GDM1 (cell line): ENCODE measurements around the gene ZNRD2.

ENCODE experiments used
- DNase-seq: peaks from one replicate; lab custom pipeline; 2025; lab: John Stamatoyannopoulos, UW

ZNRD2 gene

GRCh38 chr11:65588199-65589054 lies 18.1 kb downstream of the ZNRD2 start:
- peak; percentile 65 for DNase-seq

- no peak for DNase-seq
Observed at GRCh38 chr11:65589444-65590239, 19.4 kb downstream of the ZNRD2 start.

GRCh38 chr11:65590240-65590738 lies 20.0 kb downstream of the ZNRD2 start:
- no peak for DNase-seq

GRCh38 chr11:65591939-65592857 lies 21.9 kb downstream of the ZNRD2 start:
- no peak for DNase-seq

GRCh38 chr11:65592858-65593517 lies 22.7 kb downstream of the ZNRD2 start:
- no peak for DNase-seq

- no peak for DNase-seq
Observed at GRCh38 chr11:65593518-65594414, 23.5 kb downstream of the ZNRD2 start.

GRCh38 chr11:65595131-65595530 lies 24.9 kb downstream of the ZNRD2 start:
- no peak for DNase-seq

GRCh38 chr11:65595543-65596281 lies 25.4 kb downstream of the ZNRD2 start, which contains the start of gene KCNK7:
KCNK7 (minus strand) TSS chr11:65595800; CDS start chr11:65595772, 28 bp downstream.
- DNase-seq, result no peak

GRCh38 chr11:65596520-65596919 lies 26.2 kb downstream of the ZNRD2 start:
- no peak for DNase-seq

GRCh38 chr11:65598258-65598699 lies 28.0 kb downstream of the ZNRD2 start:
- DNase-seq, result no peak

- no peak for DNase-seq
Observed at GRCh38 chr11:65599216-65599954, 29.1 kb downstream of the ZNRD2 start.

- DNase-seq, result no peak
Observed at GRCh38 chr11:65599955-65600246, 29.6 kb downstream of the ZNRD2 start.

- no peak for DNase-seq
Observed at GRCh38 chr11:65604258-65604657, 34.0 kb downstream of the ZNRD2 start.

GRCh38 chr11:65606876-65607613 lies 36.8 kb downstream of the ZNRD2 start:
- DNase-seq, result no peak

GRCh38 chr11:65607614-65608426 lies 37.5 kb downstream of the ZNRD2 start:
- DNase-seq, result no peak

- DNase-seq, result no peak
Observed at GRCh38 chr11:65609229-65609628, 39.0 kb downstream of the ZNRD2 start.

- DNase-seq, result no peak
Observed at GRCh38 chr11:65609665-65610064, 39.4 kb downstream of the ZNRD2 start.
